Left lobe of liver (tissue), 2 donors: ENCODE data around the gene ADRA2A. TPM values are rescaled to one million over a fixed set of nuclear protein-coding genes. Genes with fewer than 3 reads are reported as not detected.

Experiments
- ATAC-seq: fragments of 200-7000 bp; cut with Tn5 transposase; one replicate; pipeline ENCODE4 v1.9.1; 2020; ENCODE audit warnings: mild to moderate bottlenecking, moderate library complexity
- DNase-seq: peaks from one replicate; pipeline ENCODE4 v3.0.0-alpha.2; 2020; ENCODE audit warnings: low spot score
- total RNA-seq: library from RNA; stranded (reverse); gene quantifications from one replicate; pipeline ENCODE4 v1.2.1, GENCODE V29; 2021
- donor health status: DM: no; HTN: no; CAD: no; lungs with moderate emphysema.
- donor health status: DM: no; HTN: yes; CAD: no.

Gene ADRA2A
- total RNA-seq, 1 donor from 2014 or later: 0.53 TPM

GRCh38 chr10:111130471-111130870 is 53.6 kb downstream of the ADRA2A start:
- DNase-seq (no peak), ATAC-seq (no peak)

Other genes with a start within 250 kb of the ADRA2A start
- gene PDCD4, start 205.1 kb upstream of the ADRA2A start, total RNA-seq: 30.3 TPM
- gene BBIP1, start 157.8 kb upstream of the ADRA2A start, total RNA-seq: 11.1 TPM
- gene SHOC2, start 157.4 kb upstream of the ADRA2A start, total RNA-seq: 20.3 TPM